Measurements from ENCODE around the gene LGALSL. TPM values are rescaled to one million over a fixed set of nuclear protein-coding genes. Genes with fewer than 3 reads are reported as not detected.

The LGALSL gene
- total RNA-seq, 1 donor from 2014 or later: 2.3 TPM

DNA sequence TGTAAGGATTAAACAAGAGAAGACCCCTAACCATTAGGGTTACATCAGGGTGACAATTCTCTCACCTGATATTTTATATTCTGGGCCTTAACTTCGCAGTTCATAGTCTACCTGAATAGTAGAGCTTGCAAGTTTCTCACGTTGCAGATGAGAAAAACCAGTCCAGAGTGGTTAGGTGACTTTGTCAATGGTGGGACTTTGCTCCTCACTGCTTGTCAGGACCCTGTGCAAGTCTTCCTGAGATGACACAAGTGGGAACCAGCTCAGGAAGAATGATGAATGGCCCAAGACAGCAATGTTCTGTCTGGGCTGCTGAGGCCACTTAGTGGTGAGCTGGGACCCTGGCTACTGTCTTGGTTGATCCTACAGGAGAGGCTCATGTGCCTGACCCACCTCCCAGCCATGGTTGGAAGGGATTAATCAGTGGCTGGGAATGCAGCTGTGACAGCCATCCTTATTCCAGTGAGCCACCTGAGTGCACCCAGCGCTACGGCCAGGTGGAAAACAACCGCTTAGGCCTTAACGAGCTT, 16.9 kb downstream of the LGALSL start:
- no peak for DNase-seq (ENCODE audit: low read depth in 2 of 2)

- DNase-seq (ENCODE audit: low read depth in 2 of 2): no peak
Observed at GRCh38 chr2:64471600-64471999, 17.6 kb downstream of the LGALSL start.

DNA sequence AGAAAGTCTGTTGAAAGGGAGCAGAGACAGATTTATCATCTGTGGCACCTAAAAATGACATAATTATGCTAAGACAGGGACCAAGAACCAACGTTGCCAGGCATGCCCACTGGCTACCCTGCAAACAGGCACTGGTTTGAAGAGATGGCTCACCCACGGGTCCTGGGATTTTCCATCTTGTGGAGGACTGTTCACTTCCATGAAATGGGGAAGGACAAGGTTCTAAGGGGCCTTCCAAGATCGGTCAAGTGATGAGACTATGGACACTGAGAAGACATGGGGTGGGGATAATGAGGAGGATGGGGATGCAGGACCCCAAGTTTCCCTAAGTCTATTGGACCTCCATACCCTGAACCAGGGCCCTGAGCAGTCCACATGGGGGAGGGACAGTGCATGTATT, 18.9 kb downstream of the LGALSL start:
- DNase-seq (ENCODE audit: low read depth in 2 of 2): no peak

GRCh38 chr2:64474121-64474571, 20.2 kb downstream of the LGALSL start:
- DNase-seq (ENCODE audit: low read depth in 2 of 2): no peak

DNA sequence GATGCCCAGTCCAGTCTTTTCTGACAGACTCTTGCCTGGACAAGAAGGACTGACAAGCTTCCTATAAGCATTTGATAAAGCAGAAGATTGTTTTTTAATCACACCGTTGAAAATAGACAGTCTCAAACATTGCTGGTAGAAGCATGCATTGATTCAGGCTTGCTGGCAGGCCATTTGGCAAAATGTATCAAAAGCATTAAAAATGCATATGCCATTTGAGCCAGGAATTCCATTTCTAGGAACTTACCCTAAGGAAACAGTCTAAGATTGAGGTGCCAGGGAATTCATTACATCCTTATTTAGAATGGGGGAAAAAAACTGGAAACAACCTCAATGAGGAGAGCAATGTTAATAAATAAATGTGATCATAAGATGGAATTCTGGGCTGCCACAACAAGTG, 20.7 kb downstream of the LGALSL start:
- no peak for DNase-seq (ENCODE audit: low read depth in 2 of 2)

DNA sequence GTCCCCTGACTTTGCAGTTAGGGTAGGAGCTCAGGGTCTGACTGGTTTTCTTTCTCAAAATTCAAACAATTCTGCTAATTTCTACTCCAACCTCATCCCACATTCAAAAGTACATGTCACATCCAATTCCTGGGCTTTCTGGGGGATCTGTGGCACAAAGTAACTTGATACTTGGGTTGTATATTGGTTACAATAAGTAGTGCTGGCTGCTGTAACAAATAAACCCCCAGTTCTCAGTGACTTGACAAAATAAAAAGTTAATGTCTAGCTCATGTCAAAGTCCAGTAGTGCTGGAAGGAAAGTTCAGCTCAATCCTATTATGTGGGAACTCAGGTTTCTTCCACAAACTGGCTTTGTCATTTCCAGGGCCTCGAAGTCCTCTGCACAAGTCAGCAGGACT, 23.1 kb downstream of the LGALSL start:
- no peak for DNase-seq (ENCODE audit: low read depth in 2 of 2)

- no peak for DNase-seq (ENCODE audit: low read depth in 2 of 2)
Observed at GRCh38 chr2:64477979-64478378, 24.0 kb downstream of the LGALSL start.

- no peak for DNase-seq (ENCODE audit: low read depth in 2 of 2)
Observed at GRCh38 chr2:64478502-64479230, 24.7 kb downstream of the LGALSL start.

DNA sequence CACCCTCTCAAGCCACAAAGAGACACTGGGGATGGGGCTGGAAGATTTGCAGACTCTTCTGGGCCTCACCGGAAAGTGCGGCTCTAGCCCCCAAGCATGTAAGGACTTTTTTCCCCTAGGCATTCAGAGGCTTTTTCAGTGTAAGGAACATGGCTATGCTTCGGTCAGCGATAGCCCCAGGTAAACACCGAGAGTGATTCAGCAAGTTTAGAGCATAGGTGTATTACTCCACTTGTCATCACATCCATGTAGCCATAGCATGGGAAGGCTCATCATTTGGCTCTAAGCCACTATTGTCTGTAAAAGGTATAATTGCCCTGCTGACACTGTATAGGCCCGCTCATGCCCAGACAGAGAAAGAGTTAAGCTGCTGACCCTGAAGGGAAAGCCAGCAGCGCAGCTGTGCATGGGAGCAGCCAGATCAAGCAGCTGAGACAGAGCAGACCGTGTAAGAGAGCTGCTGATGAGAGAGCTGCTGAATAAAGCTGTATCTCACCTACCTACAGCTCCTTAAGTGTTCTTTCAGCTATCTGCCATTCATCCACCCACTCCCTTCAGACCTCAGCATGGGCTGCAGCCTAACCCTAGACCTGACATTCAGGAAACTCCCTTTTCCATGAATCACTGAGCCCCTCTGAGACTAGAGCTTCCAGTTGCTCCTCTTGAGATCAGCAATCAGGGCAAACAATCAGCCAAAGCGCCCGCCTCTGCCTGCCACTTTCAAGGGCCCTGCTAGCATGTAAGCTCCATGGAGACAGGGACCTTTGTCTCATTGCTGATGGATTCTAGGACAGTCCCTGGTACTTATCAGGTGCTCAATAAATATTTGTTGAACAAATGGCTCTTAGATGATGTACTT, 25.5 kb downstream of the LGALSL start:
- no peak for DNase-seq (ENCODE audit: low read depth in 2 of 2)

DNA sequence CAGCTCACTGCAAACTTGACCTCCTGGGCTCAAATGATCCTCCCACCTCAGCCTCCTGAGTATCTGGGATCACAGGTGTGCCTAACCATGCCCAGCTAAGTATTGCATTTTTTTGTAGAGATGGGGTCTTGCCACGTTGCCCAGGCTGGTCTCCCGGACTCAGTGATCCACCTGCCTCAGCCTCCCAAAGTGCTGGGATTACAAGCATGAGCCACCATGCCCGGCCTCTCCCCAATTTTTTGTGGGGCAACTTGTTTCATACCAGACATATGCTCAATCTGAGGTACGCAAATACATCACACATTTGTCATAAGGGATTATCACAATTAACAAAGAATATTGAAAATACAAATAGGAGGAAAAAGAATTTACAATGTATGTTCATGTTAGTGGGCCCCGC, 27.7 kb downstream of the LGALSL start:
- DNase-seq (ENCODE audit: low read depth in 2 of 2): no peak

DNA sequence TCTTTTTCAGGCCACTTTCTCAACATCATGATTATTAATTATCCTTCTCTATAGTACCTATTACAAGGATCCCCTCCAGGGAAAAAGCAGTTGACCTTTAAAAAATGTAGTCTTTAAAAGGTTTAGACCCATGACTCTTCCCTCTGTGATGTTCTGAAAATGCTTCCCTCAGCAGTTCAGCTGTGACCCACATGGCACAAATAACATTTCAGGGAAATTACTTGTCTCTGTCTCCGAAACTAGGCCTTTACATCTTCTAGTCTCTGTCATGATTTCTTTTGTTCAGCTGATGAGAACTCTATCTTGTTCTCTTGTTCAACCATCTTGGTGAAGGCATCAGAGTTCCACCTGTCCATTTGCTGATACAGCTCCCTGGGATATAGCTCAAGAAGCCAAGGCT, 28.3 kb downstream of the LGALSL start:
- DNase-seq (ENCODE audit: low read depth in 2 of 2): no peak

- DNase-seq (ENCODE audit: low read depth in 2 of 2): peak; percentile 48 to 67
Observed at GRCh38 chr2:64482765-64483504, 29.0 kb downstream of the LGALSL start.

DNA sequence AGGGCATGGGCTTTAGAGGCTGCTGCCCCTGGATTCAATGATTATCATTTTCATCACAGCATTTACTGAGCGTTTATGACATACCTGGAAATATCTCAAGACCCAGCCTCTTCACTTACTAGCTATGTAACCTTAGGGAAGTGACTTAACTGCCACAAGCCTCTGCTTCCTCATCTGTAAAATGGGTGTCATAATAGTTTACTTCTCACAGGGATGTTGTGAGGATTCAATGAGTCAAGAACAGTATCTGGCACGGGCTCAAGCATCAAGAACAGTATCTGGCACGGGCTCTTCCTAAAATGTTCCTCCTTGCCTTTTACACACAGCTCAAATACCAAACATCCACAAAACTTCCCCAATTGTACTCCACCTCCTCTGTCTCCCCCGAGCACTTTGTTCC, 31.4 kb downstream of the LGALSL start:
- DNase-seq (ENCODE audit: low read depth in 2 of 2): no peak

GRCh38 chr2:64485961-64486360, 32.0 kb downstream of the LGALSL start:
- DNase-seq (ENCODE audit: low read depth in 2 of 2): no peak

- no peak for DNase-seq (ENCODE audit: low read depth in 2 of 2)
Observed at GRCh38 chr2:64487256-64488049, 33.5 kb downstream of the LGALSL start.

DNA sequence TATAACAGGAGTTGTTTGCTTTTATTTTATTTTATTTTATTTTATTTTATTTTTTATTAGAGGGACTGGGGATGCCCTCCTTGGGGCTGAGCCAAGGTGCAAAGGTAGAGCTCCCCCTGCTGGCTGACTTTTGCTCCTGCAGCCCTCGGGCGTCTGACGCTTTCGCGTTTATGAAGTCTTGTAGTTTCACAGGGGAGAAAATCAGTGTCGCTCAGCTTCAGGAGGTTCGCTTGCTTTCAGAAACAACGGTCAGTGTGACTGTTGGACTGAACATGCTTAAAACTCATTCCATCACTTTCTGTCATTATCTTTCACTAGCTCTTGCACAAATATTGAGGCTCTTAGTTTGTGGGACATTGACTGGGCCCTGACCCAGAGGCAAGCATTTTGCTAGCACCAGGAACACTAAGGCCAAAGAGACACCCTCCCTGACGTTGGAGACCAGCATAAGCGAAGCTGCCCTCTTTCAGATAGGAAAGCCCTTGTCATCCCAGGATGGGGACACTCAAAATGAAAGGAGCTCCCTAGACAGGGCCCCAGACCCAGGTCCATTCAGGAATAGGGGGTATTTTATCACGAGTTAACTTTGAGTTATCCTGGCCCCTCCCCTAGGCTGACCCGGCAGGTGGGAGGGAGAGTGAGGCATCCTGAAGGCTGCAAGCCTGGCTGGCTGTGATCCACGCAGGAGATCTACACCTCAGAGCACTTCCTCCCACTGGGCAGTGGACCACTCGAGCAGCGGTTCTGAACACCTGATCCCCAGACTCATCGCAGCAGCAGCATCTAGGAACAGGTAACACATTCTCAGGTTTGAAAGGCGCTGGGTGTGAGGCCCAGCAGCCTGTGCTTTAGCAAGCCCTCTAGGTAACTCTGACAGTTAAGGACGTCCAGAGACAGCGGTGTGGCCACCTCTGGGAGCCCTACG, 34.4 kb downstream of the LGALSL start:
- DNase-seq (ENCODE audit: low read depth in 2 of 2): peak; percentile 34 to 66

DNA sequence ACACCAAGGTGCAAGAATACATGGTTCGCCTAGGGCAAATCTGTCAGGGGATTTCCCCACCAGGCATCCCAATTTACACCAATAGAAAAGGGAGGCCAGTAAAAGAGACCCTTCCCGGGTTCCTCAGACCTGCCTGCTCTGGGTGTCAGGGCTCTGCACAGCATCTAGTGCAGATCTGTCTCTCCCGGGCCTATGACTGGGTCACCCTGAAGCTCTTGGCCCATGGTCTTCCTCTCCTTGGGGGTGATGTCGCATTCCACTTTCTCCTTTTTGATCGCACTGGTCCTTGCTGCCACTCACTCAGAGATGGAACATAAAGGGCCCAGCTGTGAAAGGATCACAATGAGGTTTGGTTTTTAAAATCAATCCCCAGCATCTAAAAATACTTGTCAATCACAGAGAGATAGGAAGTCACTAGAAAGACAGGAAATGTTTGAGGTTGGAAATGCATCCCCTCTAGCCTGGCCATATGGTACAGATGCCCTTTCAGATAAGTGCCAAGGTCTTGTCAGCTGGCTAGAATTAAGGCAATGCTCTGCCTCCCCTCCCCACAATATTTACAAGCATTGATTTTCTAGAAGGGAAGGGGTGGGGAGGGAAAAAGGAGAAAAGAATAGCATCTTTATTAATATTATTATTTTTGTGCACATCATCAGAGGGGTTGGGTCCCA, 35.3 kb downstream of the LGALSL start:
- DNase-seq (ENCODE audit: low read depth in 2 of 2): peak in 1 of 2 donors; percentile 24

- DNase-seq (ENCODE audit: low read depth in 2 of 2): peak in 1 of 2 donors; percentile 5
Observed at GRCh38 chr2:64491426-64491825, 37.5 kb downstream of the LGALSL start.

- peak; percentile 55 to 80 for DNase-seq (ENCODE audit: low read depth in 2 of 2)
Observed at GRCh38 chr2:64492272-64492671, 38.3 kb downstream of the LGALSL start.

Data from dermis microvascular lymphatic vessel endothelial cell (primary cell).